Gastroesophageal sphincter (tissue), 3 donors: ENCODE results near the gene SPSB1.

Experiments used
- EP300 ChIP-seq: sonication (generic); formaldehyde crosslinking; IDR thresholded peaks from one replicate; pipeline ENCODE4 v1.6.1; 2017; ENCODE audit warnings: antibody characterized with exemption, mild to moderate bottlenecking
- POLR2A ChIP-seq, 2 donors: fragments of 450-650 bp; IDR thresholded peaks; one replicate each; pipeline ENCODE4 v1.6.1; 2017; ENCODE audit warnings: antibody characterized with exemption in 2 of 2, mild to moderate bottlenecking in 2 of 2, moderate library complexity in 1 of 2
- POLR2AphosphoS5 ChIP-seq: sonication (generic); formaldehyde crosslinking; IDR thresholded peaks from one replicate; pipeline ENCODE4 v1.6.1; 2017; ENCODE audit warnings: antibody characterized with exemption
- TF ChIP-seq, protein P1 (sequence below), 4 experiments: fragments of 200-600 bp in 2 of 4; fragments of 450-650 bp in 2 of 4; sonication (generic) in 1 of 4; IDR thresholded peaks; one replicate each; pipeline ENCODE4 v1.5.1; 2017 to 2019; ENCODE audit warnings: antibody characterized with exemption in 4 of 4, mild to moderate bottlenecking in 2 of 4, moderate library complexity in 2 of 4

DNA sequence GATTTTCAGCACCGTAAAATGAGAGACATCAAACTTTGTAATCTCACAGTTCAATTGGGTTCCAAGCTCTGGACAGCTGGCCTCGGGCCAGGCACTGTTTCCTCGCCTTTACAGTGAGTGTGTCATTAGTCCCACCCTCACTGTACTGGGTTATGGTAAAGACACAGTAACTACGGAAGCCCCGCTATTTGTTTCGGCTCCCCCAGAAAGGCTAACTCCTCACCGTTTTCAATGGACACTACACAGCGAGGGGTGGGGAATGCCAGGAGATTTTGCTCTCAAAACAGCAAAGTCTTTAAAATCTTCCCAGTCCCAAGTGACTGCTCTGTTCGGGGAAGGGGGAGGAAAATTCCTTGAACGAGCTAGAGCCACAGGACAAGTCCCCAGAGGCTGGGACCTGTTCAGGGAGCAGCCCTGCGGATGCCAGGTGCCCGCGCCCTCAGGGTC lies 757 bp upstream of the SPSB1 start:
- TF ChIP-seq, protein P1, sequence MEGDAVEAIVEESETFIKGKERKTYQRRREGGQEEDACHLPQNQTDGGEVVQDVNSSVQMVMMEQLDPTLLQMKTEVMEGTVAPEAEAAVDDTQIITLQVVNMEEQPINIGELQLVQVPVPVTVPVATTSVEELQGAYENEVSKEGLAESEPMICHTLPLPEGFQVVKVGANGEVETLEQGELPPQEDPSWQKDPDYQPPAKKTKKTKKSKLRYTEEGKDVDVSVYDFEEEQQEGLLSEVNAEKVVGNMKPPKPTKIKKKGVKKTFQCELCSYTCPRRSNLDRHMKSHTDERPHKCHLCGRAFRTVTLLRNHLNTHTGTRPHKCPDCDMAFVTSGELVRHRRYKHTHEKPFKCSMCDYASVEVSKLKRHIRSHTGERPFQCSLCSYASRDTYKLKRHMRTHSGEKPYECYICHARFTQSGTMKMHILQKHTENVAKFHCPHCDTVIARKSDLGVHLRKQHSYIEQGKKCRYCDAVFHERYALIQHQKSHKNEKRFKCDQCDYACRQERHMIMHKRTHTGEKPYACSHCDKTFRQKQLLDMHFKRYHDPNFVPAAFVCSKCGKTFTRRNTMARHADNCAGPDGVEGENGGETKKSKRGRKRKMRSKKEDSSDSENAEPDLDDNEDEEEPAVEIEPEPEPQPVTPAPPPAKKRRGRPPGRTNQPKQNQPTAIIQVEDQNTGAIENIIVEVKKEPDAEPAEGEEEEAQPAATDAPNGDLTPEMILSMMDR (IDR thresholded peaks at IDR 0.05): no peak
- TF ChIP-seq POLR2A (IDR thresholded peaks at IDR 0.05) (no peak), EP300 (no peak), POLR2AphosphoS5 (peak; percentile 60)
